ENCODE results near the gene KBTBD4.
A peak's percentile ranks its signal among the peaks of the same experiment; 100 is the strongest.
"Not testable (repeated sequence)": the region's sequence is repeated elsewhere in the genome, so short reads cannot be mapped to it uniquely, and the experiment has no call there.

The KBTBD4 gene

GRCh38 chr11:47562393-47562792 lies 16.4 kb downstream of the KBTBD4 start:
- ATAC-seq (replicated peaks); H3K4me3 Mint-ChIP-seq; H3K36me3 Mint-ChIP-seq; H3K9me3 Mint-ChIP-seq; H3K27me3 Mint-ChIP-seq; H3K27ac Mint-ChIP-seq; DNase-seq: not testable (repeated sequence)
- peaks cover 8 to 20% of the 10 kb centered on the region in 2 donors for H3K4me1 Mint-ChIP-seq

GRCh38 chr11:47560426-47560825 lies 18.3 kb downstream of the KBTBD4 start:
- ATAC-seq (replicated peaks), result no peak
- H3K4me3 Mint-ChIP-seq, result no peak overlapping the region
- no peak for DNase-seq
- no peaks in the 10 kb centered on the region for H3K27me3 Mint-ChIP-seq
- no peak overlapping the region for H3K27ac Mint-ChIP-seq
- H3K9me3 Mint-ChIP-seq, result no peaks in the 10 kb centered on the region
- peaks cover 2 to 5% of the 10 kb centered on the region in 2 donors for H3K36me3 Mint-ChIP-seq
- H3K4me1 Mint-ChIP-seq, result peaks cover 6 to 14% of the 10 kb centered on the region in 2 donors

DNA sequence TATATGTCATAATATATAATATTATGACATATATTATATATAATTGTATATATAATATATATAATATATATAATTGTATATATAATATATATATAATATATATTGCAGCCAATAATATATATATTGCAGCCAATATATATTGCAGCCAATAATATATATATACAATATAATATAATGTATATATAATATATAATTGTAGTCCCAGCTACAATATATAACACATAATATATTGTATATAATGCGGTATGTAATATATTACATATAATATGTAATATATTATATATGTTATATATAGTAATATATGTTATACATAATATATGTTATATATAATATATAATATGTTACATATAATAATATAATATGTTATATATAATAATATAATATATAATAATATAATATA lies 20.1 kb downstream of the KBTBD4 start:
- H3K27ac Mint-ChIP-seq, result no peak overlapping the region
- H3K9me3 Mint-ChIP-seq, result no peaks in the 10 kb centered on the region
- DNase-seq (no peak), ATAC-seq (replicated peaks) (no peak)
- no peaks in the 10 kb centered on the region for H3K27me3 Mint-ChIP-seq
- no peak overlapping the region for H3K4me3 Mint-ChIP-seq
- peaks cover 1 to 5% of the 10 kb centered on the region in 2 donors for H3K36me3 Mint-ChIP-seq
- peaks cover 2 to 13% of the 10 kb centered on the region in 2 donors for H3K4me1 Mint-ChIP-seq

DNA sequence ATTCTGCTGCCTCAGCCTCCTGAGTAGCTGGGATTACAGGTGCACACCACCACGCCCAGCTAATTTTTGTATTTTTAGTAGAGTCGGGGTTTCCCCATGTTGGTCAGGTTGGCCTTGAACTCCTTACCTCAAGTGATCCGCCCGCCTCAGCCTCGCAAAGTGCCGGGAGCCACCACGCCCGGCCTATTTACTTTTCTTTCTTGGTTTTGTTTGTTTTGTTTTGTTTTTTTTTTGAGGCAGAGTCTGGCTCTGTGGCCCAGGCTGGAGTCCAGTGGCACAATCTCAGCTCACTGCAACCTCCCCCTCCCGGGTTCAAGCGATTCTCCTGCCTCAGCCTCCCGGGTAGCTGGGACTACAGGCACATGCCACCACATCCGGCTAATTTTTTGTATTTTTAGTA lies 21.8 kb downstream of the KBTBD4 start:
- H3K9me3 Mint-ChIP-seq; H3K27ac Mint-ChIP-seq; H3K27me3 Mint-ChIP-seq; ATAC-seq (replicated peaks); H3K4me3 Mint-ChIP-seq; DNase-seq: not testable (repeated sequence)
- Mint-ChIP-seq H3K4me1 (peaks cover 5 to 13% of the 10 kb centered on the region in 2 donors), H3K36me3 (peaks cover 5 to 10% of the 10 kb centered on the region in 2 donors)

DNA sequence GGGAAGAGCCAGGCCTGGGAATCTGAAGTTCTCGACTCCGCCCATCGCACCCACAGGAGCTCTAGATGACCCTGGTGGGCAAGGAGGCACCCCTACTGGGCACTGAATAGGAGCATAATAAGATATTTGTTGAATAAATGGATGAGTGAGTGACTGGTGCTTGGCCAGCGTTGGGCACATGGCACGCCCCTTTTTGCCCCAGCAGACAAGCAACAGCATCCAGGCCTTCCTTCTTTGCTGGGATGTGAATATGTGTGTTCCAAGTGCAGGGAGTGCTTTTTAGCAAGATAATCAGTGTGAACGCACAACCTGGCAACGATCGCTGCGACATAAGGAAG lies 25.4 kb downstream of the KBTBD4 start:
- Mint-ChIP-seq H3K27ac (peak overlapping the region; percentile 92), H3K4me3 (peak overlapping the region; percentile 89 to 97), H3K4me1 (peaks cover 19 to 38% of the 10 kb centered on the region in 2 donors), H3K36me3 (peaks cover 10 to 21% of the 10 kb centered on the region in 2 donors), H3K9me3 (no peaks in the 10 kb centered on the region), H3K27me3 (no peaks in the 10 kb centered on the region)
- DNase-seq (no peak), ATAC-seq (replicated peaks) (peak; percentile 46 to 49)

GRCh38 chr11:47552566-47553405 lies 26.0 kb downstream of the KBTBD4 start, which contains the start of gene CELF1:
Gene CELF1, minus strand, starts transcription at chr11:47553132. Its CDS starts 53,609 bp downstream, at chr11:47499523.
- Mint-ChIP-seq H3K27me3 (no peaks in the 10 kb centered on the region), H3K36me3 (peaks cover 12 to 25% of the 10 kb centered on the region in 2 donors), H3K4me3 (peak within 1 kb of the TSS; percentile 97 to 98), H3K9me3 (no peaks in the 10 kb centered on the region), H3K27ac (peak within 1 kb of the TSS; percentile 99), H3K4me1 (peaks cover 21 to 44% of the 10 kb centered on the region in 2 donors)
- ATAC-seq (replicated peaks), result peak; percentile 95 to 96
- DNase-seq, result peak; percentile 92

GRCh38 chr11:47552056-47552565 lies 26.7 kb downstream of the KBTBD4 start:
- peak; percentile 3 for ATAC-seq (replicated peaks)
- peak overlapping the region; percentile 99 for H3K27ac Mint-ChIP-seq
- peak overlapping the region; percentile 97 to 98 for H3K4me3 Mint-ChIP-seq
- no peaks in the 10 kb centered on the region for H3K27me3 Mint-ChIP-seq
- peak; percentile 6 for DNase-seq
- H3K9me3 Mint-ChIP-seq, result no peaks in the 10 kb centered on the region
- peaks cover 21 to 50% of the 10 kb centered on the region in 2 donors for H3K4me1 Mint-ChIP-seq
- peaks cover 13 to 25% of the 10 kb centered on the region in 2 donors for H3K36me3 Mint-ChIP-seq

DNA sequence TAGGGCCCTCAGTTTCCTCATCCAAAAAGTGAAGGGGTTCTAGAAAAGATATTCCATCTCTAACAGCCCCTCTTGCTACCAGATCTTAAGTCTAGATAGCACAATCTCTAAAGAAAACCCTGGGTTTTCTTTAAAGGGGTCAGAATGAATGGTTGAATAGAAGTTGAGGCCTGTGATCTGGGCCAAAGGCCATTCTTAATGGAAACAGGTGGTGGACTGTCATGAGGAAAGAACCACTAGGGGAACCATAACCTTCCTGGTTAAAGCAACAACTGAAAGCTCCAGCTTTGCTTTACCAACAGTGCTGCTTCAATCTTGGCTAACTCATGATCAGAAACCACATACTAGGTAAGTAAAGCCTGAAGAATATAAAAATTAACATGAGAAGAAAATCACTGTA lies 27.7 kb downstream of the KBTBD4 start:
- Mint-ChIP-seq H3K4me3 (peak overlapping the region; percentile 97 to 98), H3K9me3 (no peaks in the 10 kb centered on the region), H3K27ac (peak overlapping the region; percentile 81), H3K4me1 (peaks cover 23 to 51% of the 10 kb centered on the region in 2 donors), H3K27me3 (no peaks in the 10 kb centered on the region), H3K36me3 (peaks cover 14 to 25% of the 10 kb centered on the region in 2 donors)
- ATAC-seq (replicated peaks) (no peak), DNase-seq (no peak)

- DNase-seq (no peak), ATAC-seq (replicated peaks) (no peak)
- Mint-ChIP-seq H3K4me1 (peaks cover 23 to 51% of the 10 kb centered on the region in 2 donors), H3K27ac (no peak overlapping the region), H3K4me3 (peak overlapping the region; percentile 97 to 98), H3K9me3 (no peaks in the 10 kb centered on the region), H3K27me3 (no peaks in the 10 kb centered on the region), H3K36me3 (peaks cover 14 to 25% of the 10 kb centered on the region in 2 donors)
These were observed 28.3 kb downstream of the KBTBD4 start for GRCh38 chr11:47550288-47551047.

DNA sequence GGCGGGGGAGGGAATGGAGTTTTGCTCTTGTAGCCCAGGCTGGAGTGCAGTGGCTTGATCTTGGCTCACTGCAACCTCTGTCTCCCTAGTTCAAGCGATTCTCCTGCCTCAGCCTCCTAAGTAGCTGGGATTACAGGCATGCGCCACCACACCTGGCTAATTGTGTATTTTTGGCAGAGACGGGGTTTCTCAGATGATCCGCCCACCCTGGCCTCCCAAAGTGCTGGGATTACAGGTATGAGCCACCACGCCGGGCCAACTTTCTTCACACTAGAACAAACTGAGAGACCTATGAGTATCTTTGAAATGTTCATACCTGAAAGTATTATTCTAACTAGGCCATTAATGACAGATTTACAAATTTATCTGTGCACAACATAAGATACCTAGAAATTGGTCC lies 32.5 kb downstream of the KBTBD4 start:
- H3K9me3 Mint-ChIP-seq; DNase-seq; H3K27me3 Mint-ChIP-seq; H3K27ac Mint-ChIP-seq; ATAC-seq (replicated peaks); H3K4me3 Mint-ChIP-seq: not testable (repeated sequence)
- H3K4me1 Mint-ChIP-seq, result peaks cover 19 to 64% of the 10 kb centered on the region in 2 donors
- peaks cover 10 to 16% of the 10 kb centered on the region in 2 donors for H3K36me3 Mint-ChIP-seq

DNA sequence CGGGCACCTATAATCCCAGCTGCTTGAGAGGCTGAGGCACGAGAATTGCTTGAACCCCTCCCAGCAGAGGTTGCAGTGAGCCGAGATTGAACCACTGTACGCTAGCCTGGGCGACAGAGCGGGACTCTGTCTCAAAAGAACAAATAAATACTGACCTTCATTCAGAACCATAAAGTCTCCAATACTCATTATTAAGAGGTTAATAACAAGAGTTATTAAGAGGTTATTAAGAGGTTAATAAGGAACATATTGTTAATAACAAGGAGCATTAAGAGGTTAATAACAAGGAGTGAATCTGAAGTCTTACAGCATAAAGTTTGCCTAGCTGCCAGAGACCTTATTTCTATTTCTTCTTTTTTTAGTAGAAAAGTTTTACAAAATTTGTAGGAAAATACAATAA lies 33.5 kb downstream of the KBTBD4 start:
- peaks cover 24 to 64% of the 10 kb centered on the region in 2 donors for H3K4me1 Mint-ChIP-seq
- H3K36me3 Mint-ChIP-seq, result peaks cover 15 to 20% of the 10 kb centered on the region in 2 donors
- DNase-seq (no peak), ATAC-seq (replicated peaks) (no peak)
- no peak overlapping the region for H3K4me3 Mint-ChIP-seq
- H3K27me3 Mint-ChIP-seq, result no peaks in the 10 kb centered on the region
- H3K9me3 Mint-ChIP-seq, result no peaks in the 10 kb centered on the region
- no peak overlapping the region for H3K27ac Mint-ChIP-seq

- H3K9me3 Mint-ChIP-seq, result no peaks in the 10 kb centered on the region
- H3K27me3 Mint-ChIP-seq, result no peaks in the 10 kb centered on the region
- H3K4me3 Mint-ChIP-seq, result no peak overlapping the region
- ATAC-seq (replicated peaks) (no peak), DNase-seq (no peak)
- peak overlapping the region; percentile 80 for H3K27ac Mint-ChIP-seq
- H3K4me1 Mint-ChIP-seq, result peaks cover 26 to 65% of the 10 kb centered on the region in 2 donors
- H3K36me3 Mint-ChIP-seq, result peaks cover 10 to 19% of the 10 kb centered on the region in 2 donors
These were observed 37.7 kb downstream of the KBTBD4 start for GRCh38 chr11:47541070-47541469.

GRCh38 chr11:47539681-47540039 lies 39.1 kb downstream of the KBTBD4 start:
- H3K36me3 Mint-ChIP-seq, result peaks cover 13 to 19% of the 10 kb centered on the region in 2 donors
- DNase-seq, result no peak
- H3K27ac Mint-ChIP-seq, result peak overlapping the region; percentile 71
- ATAC-seq (replicated peaks), result no peak
- no peak overlapping the region for H3K4me3 Mint-ChIP-seq
- H3K9me3 Mint-ChIP-seq, result no peaks in the 10 kb centered on the region
- H3K27me3 Mint-ChIP-seq, result no peaks in the 10 kb centered on the region
- peaks cover 26 to 71% of the 10 kb centered on the region in 2 donors for H3K4me1 Mint-ChIP-seq

DNA sequence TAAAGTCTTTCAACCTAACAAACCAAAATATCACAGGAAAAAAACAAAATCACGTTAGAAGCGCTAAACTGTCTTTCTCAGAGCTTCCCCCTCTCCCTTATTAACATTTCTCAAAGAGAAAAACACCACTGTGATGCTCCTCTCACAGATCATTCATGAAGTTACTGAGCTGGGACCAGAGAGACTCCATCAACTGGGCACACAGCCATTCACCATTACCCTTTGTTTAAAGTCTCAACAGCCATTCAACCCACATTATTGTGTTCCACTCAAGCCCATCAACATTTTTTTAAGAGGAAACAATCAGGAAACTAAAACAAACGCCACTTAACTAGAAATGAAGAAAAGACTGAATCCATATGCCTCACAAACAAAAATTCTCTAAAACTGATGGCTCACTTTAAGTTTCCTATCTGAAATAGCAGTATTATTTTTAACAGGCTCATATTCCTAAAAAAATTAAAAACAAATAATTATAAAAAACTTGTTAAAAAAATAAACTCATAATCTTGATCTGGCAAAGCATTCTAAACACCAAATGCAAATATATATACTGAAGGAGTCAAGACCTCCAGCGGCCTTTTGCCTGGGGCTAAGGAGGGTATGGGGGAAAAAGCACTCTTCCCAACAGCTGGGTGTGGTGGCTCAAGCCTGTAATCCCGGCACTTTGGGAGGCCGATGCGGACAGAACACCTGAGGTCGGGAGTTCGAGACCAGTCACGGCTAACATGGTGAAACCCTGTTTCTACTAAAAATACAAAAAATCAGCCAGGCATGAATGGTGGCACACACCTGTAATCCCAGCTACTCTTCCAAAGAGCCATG lies 39.8 kb downstream of the KBTBD4 start:
- H3K36me3 Mint-ChIP-seq, result peaks cover 13 to 19% of the 10 kb centered on the region in 2 donors

More for the DNA sequence above, 39.8 kb downstream of the KBTBD4 start:
- no peak for DNase-seq
- Mint-ChIP-seq H3K9me3 (no peaks in the 10 kb centered on the region), H3K27ac (no peak overlapping the region), H3K27me3 (no peaks in the 10 kb centered on the region), H3K4me1 (peaks cover 21 to 71% of the 10 kb centered on the region in 2 donors), H3K4me3 (no peak overlapping the region)
- peak in 1 of 2 donors; percentile 25 for ATAC-seq (replicated peaks)
